ENCODE results near the gene PALD1. TPM values are rescaled to one million over a fixed set of nuclear protein-coding genes. Genes with fewer than 3 reads are reported as not detected.

PALD1 gene
- polyA plus RNA-seq, 2 of the 4 experiments (the other 2 are of a cell fraction): 3.6 to 5.5 TPM

GRCh38 chr10:70523549-70523948 lies 45.0 kb downstream of the PALD1 start (continued):
- TF ChIP-seq ZNF302 (CRISPR knock-in tag; IDR thresholded peaks at IDR 0.05): no peak

DNA sequence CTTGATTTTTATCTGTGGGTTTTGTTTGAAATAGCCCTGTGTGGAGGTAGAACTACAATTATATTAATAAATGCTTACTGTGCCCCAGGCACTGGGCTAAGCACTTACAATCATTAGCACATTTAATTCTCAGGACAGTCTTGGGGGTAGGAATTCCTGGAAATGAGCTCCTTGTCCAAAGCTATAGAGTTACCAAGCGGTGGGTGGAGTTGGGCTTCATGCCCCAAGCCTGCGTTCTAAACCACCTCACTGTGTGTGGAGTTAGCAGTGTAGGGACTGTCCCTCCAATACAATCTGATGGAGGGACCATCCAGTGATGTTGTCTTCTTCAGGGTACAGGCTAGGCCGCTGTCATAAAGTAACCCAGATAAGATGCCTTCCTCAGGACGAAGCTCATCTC lies 49.7 kb downstream of the PALD1 start:
- Histone ChIP-seq H3K4me3 (no peak overlapping the region), H3K4me2 (no peak overlapping the region), H3K9me3 (no peaks in the 10 kb centered on the region), H3K27ac (no peak overlapping the region), H3K4me1 (no peaks in the 10 kb centered on the region)
- POLR2A ChIA-PET: no interaction called here
- CTCF ChIA-PET: interaction anchor here (1.2 to 26.8 kb wide), 5 partner anchors 8 to 70 kb away, joined by 4 to 376 read pairs (median 7); no protein-coding TSS in a partner anchor
- TF ChIP-seq JUNB (IDR thresholded peaks at IDR 0.05): no peak
- no peak for TF ChIP-seq MAFK (IDR thresholded peaks at IDR 0.05; ENCODE audit: partially characterized antibody)
- TF ChIP-seq HOXB5 (CRISPR knock-in tag; IDR thresholded peaks at IDR 0.05): no peak
- TF ChIP-seq ZNF302 (CRISPR knock-in tag; IDR thresholded peaks at IDR 0.05): no peak
- no peak for TF ChIP-seq MAZ (IDR thresholded peaks at IDR 0.05; ENCODE audit: borderline replicate concordance, low read depth, low read length)
- TF ChIP-seq BHLHE40 (IDR thresholded peaks at IDR 0.05; ENCODE audit: low read depth, low read length): no peak
- FAIRE-seq (no peak), DNase-seq (ENCODE audit: low read depth in 1 of 2, low spot score in 1 of 2) (no peak), ATAC-seq (peak in 1 of 2 experiments; percentile 8; a peak in 1 of 6 replicates)
- whole genome bisulfite sequencing (ENCODE audit: missing lambda C conversion rate): 62% methylated on average over 4 of the region's 4 CpGs

- ATAC-seq (peak; percentile 75 to 95; a peak in 5 of 6 replicates), FAIRE-seq (no peak)
These were observed 50.3 kb downstream of the PALD1 start for GRCh38 chr10:70528741-70529362.

GRCh38 chr10:70529848-70530247 lies 51.3 kb downstream of the PALD1 start:
- H3K27ac ChIP-seq: no peak overlapping the region
- TF ChIP-seq HOXB5 (CRISPR knock-in tag; IDR thresholded peaks at IDR 0.05) (no peak), HEYL (CRISPR knock-in tag; IDR thresholded peaks at IDR 0.05) (no peak), JUN (IDR thresholded peaks at IDR 0.05) (no peak), MAX (IDR thresholded peaks at IDR 0.05) (no peak)
- TF ChIP-seq, protein P1, sequence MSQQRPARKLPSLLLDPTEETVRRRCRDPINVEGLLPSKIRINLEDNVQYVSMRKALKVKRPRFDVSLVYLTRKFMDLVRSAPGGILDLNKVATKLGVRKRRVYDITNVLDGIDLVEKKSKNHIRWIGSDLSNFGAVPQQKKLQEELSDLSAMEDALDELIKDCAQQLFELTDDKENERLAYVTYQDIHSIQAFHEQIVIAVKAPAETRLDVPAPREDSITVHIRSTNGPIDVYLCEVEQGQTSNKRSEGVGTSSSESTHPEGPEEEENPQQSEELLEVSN (IDR thresholded peaks at IDR 0.05; ENCODE audit: borderline replicate concordance, low read depth): no peak
- ATAC-seq: no peak
- no peaks in the 10 kb centered on the region for H3K4me1 ChIP-seq
- H3K9me3 ChIP-seq: no peaks in the 10 kb centered on the region
- POLR2A ChIA-PET: no interaction called here
- DNase-seq (ENCODE audit: low read depth in 1 of 2, low spot score in 1 of 2): no peak
- CTCF ChIA-PET: interaction anchor here (1.4 to 26.8 kb wide), 4 partner anchors 9 to 72 kb away, joined by 4 to 376 read pairs (median 18); no protein-coding TSS in a partner anchor
- WGBS (ENCODE audit: missing lambda C conversion rate): 84% methylated on average over 8 of the region's 8 CpGs
- H3K4me2 ChIP-seq: no peak overlapping the region
- no peak for FAIRE-seq
- no peak overlapping the region for H3K4me3 ChIP-seq

More at GRCh38 chr10:70528741-70529362, 50.3 kb downstream of the PALD1 start:
- peak; percentile 66 to 67 for DNase-seq (ENCODE audit: low read depth in 1 of 2, low spot score in 1 of 2)
- H3K4me1 ChIP-seq: no peaks in the 10 kb centered on the region
- CTCF ChIA-PET: interaction anchor here (1.2 to 26.8 kb wide), 6 partner anchors 8 to 71 kb away, joined by 4 to 376 read pairs (median 10); no protein-coding TSS in a partner anchor
- no peak overlapping the region for H3K4me3 ChIP-seq
- 64% methylated on average over 10 of the region's 10 CpGs for WGBS (ENCODE audit: missing lambda C conversion rate)
- POLR2A ChIA-PET: no interaction called here
- H3K9me3 ChIP-seq: no peaks in the 10 kb centered on the region
- TF ChIP-seq MAFK (IDR thresholded peaks at IDR 0.05; ENCODE audit: partially characterized antibody): peak; percentile 97
- no peak for TF ChIP-seq PBX3 (IDR thresholded peaks at IDR 0.05)
- TF ChIP-seq JUN (IDR thresholded peaks at IDR 0.05): no peak
- TF ChIP-seq, protein P2, sequence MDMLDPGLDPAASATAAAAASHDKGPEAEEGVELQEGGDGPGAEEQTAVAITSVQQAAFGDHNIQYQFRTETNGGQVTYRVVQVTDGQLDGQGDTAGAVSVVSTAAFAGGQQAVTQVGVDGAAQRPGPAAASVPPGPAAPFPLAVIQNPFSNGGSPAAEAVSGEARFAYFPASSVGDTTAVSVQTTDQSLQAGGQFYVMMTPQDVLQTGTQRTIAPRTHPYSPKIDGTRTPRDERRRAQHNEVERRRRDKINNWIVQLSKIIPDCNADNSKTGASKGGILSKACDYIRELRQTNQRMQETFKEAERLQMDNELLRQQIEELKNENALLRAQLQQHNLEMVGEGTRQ (IDR thresholded peaks at IDR 0.05): peak; percentile 58
- H3K4me2 ChIP-seq: no peak overlapping the region
- no peak overlapping the region for H3K27ac ChIP-seq

- FAIRE-seq (no peak), DNase-seq (ENCODE audit: low read depth in 1 of 2, low spot score in 1 of 2) (no peak), ATAC-seq (no peak)
- no peak overlapping the region for H3K27ac ChIP-seq
- H3K4me1 ChIP-seq: no peaks in the 10 kb centered on the region
- no peak overlapping the region for H3K4me3 ChIP-seq
- TF ChIP-seq ZSCAN20 (CRISPR knock-in tag; IDR thresholded peaks at IDR 0.05): no peak
- no peak for TF ChIP-seq JUN (IDR thresholded peaks at IDR 0.05)
- TF ChIP-seq MYC (IDR thresholded peaks at IDR 0.05; ENCODE audit: borderline replicate concordance, low read length): no peak
- TF ChIP-seq, protein P3, sequence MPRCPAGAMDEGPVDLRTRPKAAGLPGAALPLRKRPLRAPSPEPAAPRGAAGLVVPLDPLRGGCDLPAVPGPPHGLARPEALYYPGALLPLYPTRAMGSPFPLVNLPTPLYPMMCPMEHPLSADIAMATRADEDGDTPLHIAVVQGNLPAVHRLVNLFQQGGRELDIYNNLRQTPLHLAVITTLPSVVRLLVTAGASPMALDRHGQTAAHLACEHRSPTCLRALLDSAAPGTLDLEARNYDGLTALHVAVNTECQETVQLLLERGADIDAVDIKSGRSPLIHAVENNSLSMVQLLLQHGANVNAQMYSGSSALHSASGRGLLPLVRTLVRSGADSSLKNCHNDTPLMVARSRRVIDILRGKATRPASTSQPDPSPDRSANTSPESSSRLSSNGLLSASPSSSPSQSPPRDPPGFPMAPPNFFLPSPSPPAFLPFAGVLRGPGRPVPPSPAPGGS (IDR thresholded peaks at IDR 0.05): no peak
- TF ChIP-seq CHD4 (IDR thresholded peaks at IDR 0.05; ENCODE audit: borderline replicate concordance): no peak
- H3K9me3 ChIP-seq: no peaks in the 10 kb centered on the region
- WGBS (ENCODE audit: missing lambda C conversion rate): 89% methylated on average over 6 of the region's 6 CpGs
- ChIA-PET CTCF (interaction anchor here (5.4 to 26.8 kb wide), 2 partner anchors 20 to 72 kb away, joined by 29 to 376 read pairs; no protein-coding TSS in a partner anchor), POLR2A (no interaction called here)
- H3K4me2 ChIP-seq: no peak overlapping the region
These were observed 51.7 kb downstream of the PALD1 start for GRCh38 chr10:70530315-70530714.

Measured in A549 (cell line).